Measurements from ENCODE around the gene RTN4RL1. TPM values are rescaled to one million over a fixed set of nuclear protein-coding genes. Genes with fewer than 3 reads are reported as not detected.
A peak's percentile ranks its signal among the peaks of the same experiment; 100 is the strongest.

The RTN4RL1 gene
- total RNA-seq, 2 donors from 2014 or later, result 0.32 to 0.37 TPM

DNA sequence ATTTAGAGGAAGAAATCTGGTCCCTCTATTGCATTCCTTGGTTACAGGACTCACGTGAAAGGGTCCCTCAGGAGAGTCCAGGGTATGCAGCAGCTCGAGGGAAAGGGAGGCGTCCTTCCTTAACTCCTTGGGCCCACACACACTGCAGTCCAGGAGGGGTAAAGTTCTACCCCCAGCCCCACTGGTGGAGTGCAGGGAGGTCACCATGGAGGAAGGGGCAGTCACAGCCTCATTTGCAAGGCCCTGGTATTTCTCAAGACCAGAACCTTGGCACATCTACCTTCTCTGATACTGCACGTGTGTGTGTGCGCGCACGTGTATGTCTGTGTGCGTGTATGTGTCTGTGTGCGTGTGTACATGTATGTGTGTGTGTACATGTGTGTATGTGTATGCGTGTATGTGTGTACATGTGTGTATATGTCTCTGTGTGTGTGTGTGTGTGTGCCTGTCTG, 40.8 kb upstream of the RTN4RL1 start:
- H3K36me3 ChIP-seq, result no peaks in the 10 kb centered on the region
- peak overlapping the region; percentile 67 for H3K27ac ChIP-seq
- no peak for DNase-seq
- TF ChIP-seq, protein P1, sequence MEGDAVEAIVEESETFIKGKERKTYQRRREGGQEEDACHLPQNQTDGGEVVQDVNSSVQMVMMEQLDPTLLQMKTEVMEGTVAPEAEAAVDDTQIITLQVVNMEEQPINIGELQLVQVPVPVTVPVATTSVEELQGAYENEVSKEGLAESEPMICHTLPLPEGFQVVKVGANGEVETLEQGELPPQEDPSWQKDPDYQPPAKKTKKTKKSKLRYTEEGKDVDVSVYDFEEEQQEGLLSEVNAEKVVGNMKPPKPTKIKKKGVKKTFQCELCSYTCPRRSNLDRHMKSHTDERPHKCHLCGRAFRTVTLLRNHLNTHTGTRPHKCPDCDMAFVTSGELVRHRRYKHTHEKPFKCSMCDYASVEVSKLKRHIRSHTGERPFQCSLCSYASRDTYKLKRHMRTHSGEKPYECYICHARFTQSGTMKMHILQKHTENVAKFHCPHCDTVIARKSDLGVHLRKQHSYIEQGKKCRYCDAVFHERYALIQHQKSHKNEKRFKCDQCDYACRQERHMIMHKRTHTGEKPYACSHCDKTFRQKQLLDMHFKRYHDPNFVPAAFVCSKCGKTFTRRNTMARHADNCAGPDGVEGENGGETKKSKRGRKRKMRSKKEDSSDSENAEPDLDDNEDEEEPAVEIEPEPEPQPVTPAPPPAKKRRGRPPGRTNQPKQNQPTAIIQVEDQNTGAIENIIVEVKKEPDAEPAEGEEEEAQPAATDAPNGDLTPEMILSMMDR (IDR thresholded peaks at IDR 0.05), result no peak
- no peak overlapping the region for H3K4me3 ChIP-seq
- no peaks in the 10 kb centered on the region for H3K27me3 ChIP-seq
- no peaks in the 10 kb centered on the region for H3K4me1 ChIP-seq
- H3K9ac ChIP-seq (ENCODE audit: low read depth in 2 of 2, low read length in 2 of 2), result peak overlapping the region in 1 of 2 donors; percentile 8
- no peaks in the 10 kb centered on the region for H3K9me3 ChIP-seq
- intact Hi-C loops (cut with DNase I), result no loop called here

DNA sequence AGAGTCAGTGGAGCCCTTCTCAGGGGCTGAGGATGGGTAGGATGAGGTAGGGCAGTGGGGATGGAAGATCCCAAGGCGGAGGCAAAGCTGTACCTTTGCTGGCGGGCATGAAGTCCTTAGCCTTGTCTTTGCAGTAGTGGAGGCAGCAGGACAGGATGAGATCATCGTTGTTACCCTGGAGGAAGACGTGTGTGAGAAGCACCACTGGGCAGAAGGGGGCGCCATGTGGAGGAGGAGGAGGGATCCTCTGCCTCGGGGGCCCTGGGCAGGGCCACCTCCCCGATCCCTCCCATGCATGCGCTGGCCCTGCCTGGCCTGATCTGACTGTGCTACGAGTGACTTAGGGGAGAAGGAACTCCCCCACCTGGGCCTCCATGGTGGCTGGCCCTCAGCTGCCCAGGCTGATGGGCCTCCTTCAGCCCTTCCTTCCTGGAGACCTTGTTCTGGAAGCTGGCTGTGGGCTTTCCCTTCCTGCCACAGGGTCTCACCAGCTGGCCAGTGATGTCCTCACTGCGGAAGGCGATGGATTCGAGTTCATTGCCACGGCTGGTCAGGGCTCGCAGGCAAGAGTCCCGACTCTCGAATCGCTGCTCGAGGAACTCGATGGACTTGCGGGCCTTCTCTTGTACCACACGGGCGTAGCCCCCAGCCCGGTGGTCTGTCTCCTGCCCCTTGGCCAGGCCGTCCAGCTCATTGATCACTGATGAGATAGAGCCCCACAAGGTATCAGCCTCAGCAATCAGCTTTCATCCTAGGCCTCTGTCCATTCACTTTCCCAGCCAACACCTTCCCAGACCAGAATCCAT, 40.0 kb upstream of the RTN4RL1 start:
- TF ChIP-seq, protein P1 (IDR thresholded peaks at IDR 0.05), result peak; percentile 17
- Histone ChIP-seq H3K36me3 (no peaks in the 10 kb centered on the region), H3K9me3 (no peaks in the 10 kb centered on the region), H3K4me1 (no peaks in the 10 kb centered on the region), H3K4me3 (no peak overlapping the region), H3K27ac (peak overlapping the region; percentile 67), H3K27me3 (no peaks in the 10 kb centered on the region), H3K9ac (ENCODE audit: low read depth in 2 of 2, low read length in 2 of 2) (peak overlapping the region; percentile 33 to 35)
- intact Hi-C loops (cut with DNase I), result no loop called here
- DNase-seq, result no peak

DNA sequence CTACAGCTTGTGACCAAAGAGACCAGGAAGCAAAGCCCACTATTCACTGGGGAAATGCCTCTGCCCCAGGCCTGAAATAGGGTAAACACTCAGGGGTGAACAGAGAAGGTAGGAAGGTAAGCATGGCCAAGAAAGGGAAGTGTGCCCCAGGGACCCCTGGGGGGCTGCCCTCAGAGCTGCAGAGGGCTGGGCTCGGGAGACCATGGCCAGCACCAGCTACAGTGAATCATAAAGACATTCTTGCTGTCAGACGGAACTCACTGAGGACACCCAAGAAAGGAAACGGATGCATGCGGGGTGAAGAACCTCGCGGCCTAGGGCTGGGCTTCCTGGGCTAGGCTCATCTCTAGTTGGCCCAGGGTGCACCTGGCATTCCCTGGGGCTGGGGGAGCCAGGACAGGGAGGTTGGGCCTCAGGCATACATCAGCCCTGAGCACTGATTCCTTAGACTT, 39.4 kb upstream of the RTN4RL1 start:
- TF ChIP-seq, protein P1 (IDR thresholded peaks at IDR 0.05), result no peak
- H3K4me3 ChIP-seq, result no peak overlapping the region
- H3K4me1 ChIP-seq, result no peaks in the 10 kb centered on the region
- H3K27me3 ChIP-seq, result no peaks in the 10 kb centered on the region
- peak overlapping the region; percentile 67 for H3K27ac ChIP-seq
- no peaks in the 10 kb centered on the region for H3K9me3 ChIP-seq
- no peaks in the 10 kb centered on the region for H3K36me3 ChIP-seq
- intact Hi-C loops (cut with DNase I), result no loop called here
- peak overlapping the region; percentile 33 to 35 for H3K9ac ChIP-seq (ENCODE audit: low read depth in 2 of 2, low read length in 2 of 2)
- DNase-seq, result no peak

DNA sequence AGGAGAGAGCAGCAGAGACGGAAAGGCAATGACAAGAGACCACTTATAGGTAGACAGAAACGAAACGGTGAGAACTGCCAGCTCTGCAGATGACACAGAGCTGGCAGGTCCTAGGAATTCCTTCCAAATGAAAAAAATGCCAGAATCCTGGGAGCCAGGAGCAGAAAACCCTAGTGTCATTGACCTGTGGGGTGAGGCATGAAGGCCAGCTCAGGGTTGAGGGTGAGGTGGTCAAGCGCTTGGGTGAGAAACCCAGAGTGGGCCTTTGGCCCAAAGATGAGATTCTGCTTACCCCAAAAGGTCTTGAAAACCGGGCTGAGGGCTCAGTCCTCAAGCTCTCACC, 39.0 kb upstream of the RTN4RL1 start:
- H3K4me1 ChIP-seq, result no peaks in the 10 kb centered on the region
- TF ChIP-seq, protein P1 (IDR thresholded peaks at IDR 0.05), result no peak
- peak overlapping the region; percentile 67 for H3K27ac ChIP-seq
- peak overlapping the region in 1 of 2 donors; percentile 43 for H3K9ac ChIP-seq (ENCODE audit: low read depth in 2 of 2, low read length in 2 of 2)
- H3K27me3 ChIP-seq, result no peaks in the 10 kb centered on the region
- no peaks in the 10 kb centered on the region for H3K9me3 ChIP-seq
- H3K36me3 ChIP-seq, result no peaks in the 10 kb centered on the region
- no peak overlapping the region for H3K4me3 ChIP-seq
- DNase-seq, result no peak
- intact Hi-C loops (cut with DNase I), result no loop called here

DNA sequence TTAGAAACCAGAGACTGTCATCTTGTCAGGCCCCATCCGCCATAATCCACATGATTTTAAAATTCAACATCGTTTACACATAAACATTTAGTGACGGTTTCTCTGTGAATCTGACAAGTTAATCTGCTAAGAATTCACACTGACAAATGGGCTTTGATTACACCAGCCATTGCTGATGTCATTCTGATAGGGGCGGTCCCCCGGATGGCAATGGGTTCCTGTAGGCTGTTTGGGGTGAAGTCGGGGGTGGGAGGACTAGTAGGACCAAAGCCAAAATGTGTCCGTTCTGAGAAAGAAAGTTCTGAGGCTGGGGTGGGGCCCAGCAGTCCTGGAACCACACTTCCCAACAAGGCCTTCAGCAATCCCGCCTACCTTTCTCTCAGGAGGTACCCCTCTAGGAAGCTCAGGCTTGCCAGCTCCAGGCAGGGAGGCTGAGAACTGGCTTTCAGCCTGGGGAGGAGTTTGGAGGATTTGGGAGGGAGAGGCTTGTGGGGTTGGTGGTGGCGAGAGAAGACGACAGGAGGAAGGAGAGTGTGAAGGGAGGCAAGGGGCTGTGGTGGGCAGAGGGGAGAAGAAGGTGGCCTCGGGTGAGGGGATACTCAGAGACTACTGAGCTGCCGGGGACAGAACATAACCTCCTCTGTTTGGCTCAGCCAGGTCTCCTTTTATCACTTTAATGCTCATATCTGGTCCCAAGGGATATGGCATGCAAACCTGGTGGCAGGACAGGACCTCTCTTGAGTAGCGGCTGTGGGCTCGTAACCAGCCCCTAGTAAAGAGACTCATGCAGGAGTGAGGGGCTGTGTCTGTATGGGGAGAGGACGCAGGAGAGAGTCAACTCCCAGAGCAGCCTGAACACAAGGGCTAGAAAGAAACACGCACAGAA, 38.4 kb upstream of the RTN4RL1 start:
- H3K4me3 ChIP-seq, result no peak overlapping the region
- H3K27me3 ChIP-seq, result no peaks in the 10 kb centered on the region
- no peaks in the 10 kb centered on the region for H3K36me3 ChIP-seq
- TF ChIP-seq, protein P1 (IDR thresholded peaks at IDR 0.05), result no peak
- no peaks in the 10 kb centered on the region for H3K9me3 ChIP-seq
- peaks cover 3% of the 10 kb centered on the region for H3K4me1 ChIP-seq
- intact Hi-C loops (cut with DNase I), result no loop called here
- H3K9ac ChIP-seq (ENCODE audit: low read depth in 2 of 2, low read length in 2 of 2), result peak overlapping the region in 1 of 2 donors; percentile 43
- peak overlapping the region; percentile 67 for H3K27ac ChIP-seq
- DNase-seq, result no peak

Measured in colonic mucosa (tissue), 4 donors.